ELR (cell line): Measurements from ENCODE around the gene THG1L.
"Not testable (repeated sequence)": the region's sequence is repeated elsewhere in the genome, so short reads cannot be mapped to it uniquely, and the experiment has no call there.

Experiments used
- DNase-seq: peaks from one replicate; pipeline ENCODE4 v3.0.0-alpha.2; 2015; ENCODE audit warnings: low read depth

Gene THG1L

GRCh38 chr5:157727858-157728257 is 3.4 kb upstream of the THG1L start:
- not testable (repeated sequence) for DNase-seq

- DNase-seq: no peak
Observed at GRCh38 chr5:157729858-157730257, 1.4 kb upstream of the THG1L start.

- no peak for DNase-seq
Observed at GRCh38 chr5:157730900-157731271, 334 bp upstream of the THG1L start.

- DNase-seq: no peak
Observed at GRCh38 chr5:157732130-157732514, 902 bp downstream of the THG1L start.

- DNase-seq: no peak
Observed at GRCh38 chr5:157732596-157733262, 1.5 kb downstream of the THG1L start.

- DNase-seq: no peak
Observed at GRCh38 chr5:157734436-157734835, 3.2 kb downstream of the THG1L start.

GRCh38 chr5:157735991-157736390 is 4.8 kb downstream of the THG1L start:
- no peak for DNase-seq

GRCh38 chr5:157739388-157740228 is 8.4 kb downstream of the THG1L start:
- no peak for DNase-seq

GRCh38 chr5:157740229-157740610 is 9.0 kb downstream of the THG1L start:
- peak; percentile 52 for DNase-seq

GRCh38 chr5:157741131-157741530 is 9.9 kb downstream of the THG1L start:
- no peak for DNase-seq

GRCh38 chr5:157743163-157744050 is 12.2 kb downstream of the THG1L start, which contains the start of gene LSM11:
LSM11 (plus strand) TSS chr5:157743712; CDS start chr5:157743751, 39 bp downstream.
- peak; percentile 87 for DNase-seq

GRCh38 chr5:157744051-157745011 is 13.1 kb downstream of the THG1L start:
- peak; percentile 53 for DNase-seq

- no peak for DNase-seq
Observed at GRCh38 chr5:157745041-157745456, 13.8 kb downstream of the THG1L start.

GRCh38 chr5:157747173-157747740 is 16.0 kb downstream of the THG1L start:
- no peak for DNase-seq

GRCh38 chr5:157747766-157748700 is 16.8 kb downstream of the THG1L start:
- peak; percentile 22 for DNase-seq

- peak; percentile 91 for DNase-seq
Observed at GRCh38 chr5:157748760-157749461, 17.7 kb downstream of the THG1L start.

GRCh38 chr5:157749462-157749799 is 18.2 kb downstream of the THG1L start:
- no peak for DNase-seq

GRCh38 chr5:157750320-157750719 is 19.1 kb downstream of the THG1L start:
- peak; percentile 79 for DNase-seq

- no peak for DNase-seq
Observed at GRCh38 chr5:157756122-157756521, 24.9 kb downstream of the THG1L start.
